ENCODE results near the gene NFIA. TPM values are rescaled to one million over a fixed set of nuclear protein-coding genes. Genes with fewer than 3 reads are reported as not detected.

Gene NFIA
- polyA plus RNA-seq, 3 donors, result 1.4 to 5.3 (median 2.4) TPM

GRCh38 chr1:61285371-61285885, 203.1 kb downstream of the NFIA start:
- no peak overlapping the region for H3K4me3 ChIP-seq (replicated peaks in 1 of 3; ENCODE audit: low read depth in 2 of 3, low read length in 3 of 3)
- Mint-ChIP-seq H3K36me3 (no peaks in the 10 kb centered on the region), H3K4me1 (peaks cover 3% of the 10 kb centered on the region), H3K4me3 (no peak overlapping the region), H3K27ac (no peak overlapping the region), H3K27me3 (ENCODE audit: low read depth in 3 of 3) (peaks cover 0 to 6% (median 2%) of the 10 kb centered on the region in 3 donors), H3K9me3 (no peaks in the 10 kb centered on the region)
- H3K79me2 ChIP-seq (ENCODE audit: insufficient read depth, low read length), result no peaks in the 10 kb centered on the region
- H3K4me2 ChIP-seq (replicated peaks; ENCODE audit: extremely low read depth, low read length, poor library complexity, severe bottlenecking), result no peak overlapping the region
- TF ChIP-seq CTCF (IDR thresholded peaks at IDR 0.05), result no peak
- intact Hi-C loops (cut with micrococcal nuclease), result no loop called here
- H4K20me1 ChIP-seq (ENCODE audit: insufficient read depth, low read length), result no peaks in the 10 kb centered on the region
- H2AFZ ChIP-seq (ENCODE audit: insufficient read depth, low read depth, low read length, poor library complexity, severe bottlenecking), result no peak overlapping the region
- H3K9ac ChIP-seq (ENCODE audit: insufficient read depth, low read length, poor library complexity, severe bottlenecking), result no peak overlapping the region
- no peaks in the 10 kb centered on the region for H3K36me3 ChIP-seq (replicated peaks in 1 of 2; ENCODE audit: control insufficient read depth in 1 of 2, insufficient read depth in 2 of 2, low read length in 2 of 2)
- no peak for DNase-seq
- no peak overlapping the region for H3K27ac ChIP-seq (ENCODE audit: low read depth in 1 of 2, low read length in 2 of 2)
- H3K4me1 ChIP-seq (ENCODE audit: control insufficient read depth in 1 of 2, insufficient read depth in 2 of 2, low read length in 2 of 2), result no peaks in the 10 kb centered on the region
- WGBS (ENCODE audit: insufficient coverage), result 100% methylated on average over 1 of the region's 3 CpGs
- H3K27me3 ChIP-seq (ENCODE audit: control insufficient read depth in 2 of 2, insufficient read depth in 2 of 2, low read length in 2 of 2), result no peaks in the 10 kb centered on the region
- no peaks in the 10 kb centered on the region for H3K9me3 ChIP-seq (replicated peaks in 1 of 2; ENCODE audit: control insufficient read depth in 1 of 2, insufficient read depth in 1 of 2, low read length in 2 of 2)

- no peak overlapping the region for H3K4me3 Mint-ChIP-seq
- H3K79me2 ChIP-seq (ENCODE audit: insufficient read depth, low read length), result no peaks in the 10 kb centered on the region
- peaks cover 0 to 6% (median 2%) of the 10 kb centered on the region in 3 donors for H3K27me3 Mint-ChIP-seq (ENCODE audit: low read depth in 3 of 3)
- H4K20me1 ChIP-seq (ENCODE audit: insufficient read depth, low read length), result no peaks in the 10 kb centered on the region
- H3K4me1 Mint-ChIP-seq, result peaks cover 3% of the 10 kb centered on the region
- H2AFZ ChIP-seq (ENCODE audit: insufficient read depth, low read depth, low read length, poor library complexity, severe bottlenecking), result no peak overlapping the region
- H3K36me3 ChIP-seq (replicated peaks in 1 of 2; ENCODE audit: control insufficient read depth in 1 of 2, insufficient read depth in 2 of 2, low read length in 2 of 2), result no peaks in the 10 kb centered on the region
- no peak overlapping the region for H3K9ac ChIP-seq (ENCODE audit: insufficient read depth, low read length, poor library complexity, severe bottlenecking)
- H3K36me3 Mint-ChIP-seq, result no peaks in the 10 kb centered on the region
- no peak overlapping the region for H3K4me2 ChIP-seq (replicated peaks; ENCODE audit: extremely low read depth, low read length, poor library complexity, severe bottlenecking)
- no CpG with 5 or more reads among the region's 2 CpGs for WGBS (ENCODE audit: insufficient coverage)
- no peak overlapping the region for H3K4me3 ChIP-seq (replicated peaks in 1 of 3; ENCODE audit: low read depth in 2 of 3, low read length in 3 of 3)
- intact Hi-C loops (cut with micrococcal nuclease), result no loop called here
- no peak for DNase-seq
- no peak overlapping the region for H3K27ac ChIP-seq (ENCODE audit: low read depth in 1 of 2, low read length in 2 of 2)
- no peaks in the 10 kb centered on the region for H3K27me3 ChIP-seq (ENCODE audit: control insufficient read depth in 2 of 2, insufficient read depth in 2 of 2, low read length in 2 of 2)
- H3K4me1 ChIP-seq (ENCODE audit: control insufficient read depth in 1 of 2, insufficient read depth in 2 of 2, low read length in 2 of 2), result no peaks in the 10 kb centered on the region
- H3K9me3 Mint-ChIP-seq, result no peaks in the 10 kb centered on the region
- H3K27ac Mint-ChIP-seq, result no peak overlapping the region
- TF ChIP-seq CTCF (IDR thresholded peaks at IDR 0.05), result no peak
- H3K9me3 ChIP-seq (replicated peaks in 1 of 2; ENCODE audit: control insufficient read depth in 1 of 2, insufficient read depth in 1 of 2, low read length in 2 of 2), result no peaks in the 10 kb centered on the region
These were observed 204.7 kb downstream of the NFIA start for GRCh38 chr1:61287014-61287413.
